A549 (cell line): Measurements from ENCODE around the gene GRIK1. TPM values are rescaled to one million over a fixed set of nuclear protein-coding genes. Genes with fewer than 3 reads are reported as not detected.

Experiments
- ATAC-seq, 2 experiments: fragments of 200-7000 bp in 1 of 2; fragments of >200 bp in 1 of 2; cut with Nextera tagmentation in 1 of 2; cut with Tn5 transposase in 1 of 2; 3 replicates each; pipeline versions ENCODE4 v1.8.0 to v1.9.1; 2018 to 2020; ENCODE audit warnings: mild to moderate bottlenecking in 1 of 2, moderate library complexity in 1 of 2
- CTCF ChIA-PET: fragments of 300-600 bp; sonication (Branson Sonifier 250); formaldehyde crosslinking; extraction: SDS; loops from one replicate; lab custom pipeline; 2021; ENCODE audit warnings: antibody characterized with exemption, inconsistent platforms; lab: Yijun Ruan, JAX
- POLR2A ChIA-PET: fragments of 350-600 bp; formaldehyde crosslinking; extraction: SDS; loops from one replicate; lab custom pipeline; 2021; ENCODE audit warnings: antibody characterized with exemption, inconsistent platforms; lab: Yijun Ruan, JAX
- DNase-seq, 2 experiments: peaks; one replicate each; pipeline versions ENCODE4 v3.0.0 to v3.0.0-alpha.2; 2011 to 2016; ENCODE audit warnings: low read depth in 1 of 2, low spot score in 1 of 2
- FAIRE-seq: peaks from 2 replicates; lab custom pipeline; 2011; peaks lifted over from hg19 to GRCh38; lab: Jason Lieb, UNC
- H3K27ac ChIP-seq, 2 experiments: fragments of >200 bp; sonication (Bioruptor Twin); formaldehyde crosslinking; 3 replicates each; pipeline ENCODE4 v1.5.1; 2016 to 2017
- H3K4me1 ChIP-seq: fragments of >200 bp; sonication (Bioruptor Twin); formaldehyde crosslinking; 3 replicates; pipeline ENCODE4 v1.6.1; 2016
- H3K4me2 ChIP-seq: fragments of >200 bp; sonication (Bioruptor Twin); formaldehyde crosslinking; 3 replicates; pipeline ENCODE4 v1.6.1; 2016
- H3K4me3 ChIP-seq: fragments of >200 bp; sonication (Bioruptor Twin); formaldehyde crosslinking; 3 replicates; pipeline ENCODE4 v1.5.1; 2016
- H3K9me3 ChIP-seq: fragments of >200 bp; sonication (Bioruptor Twin); formaldehyde crosslinking; 3 replicates; pipeline ENCODE4 v1.6.1; 2016
- BHLHE40 ChIP-seq: IDR thresholded peaks from 2 replicates; pipeline ENCODE4 v1.6.1; 2012; ENCODE audit warnings: low read depth, low read length, inconsistent platforms
- CBX2 ChIP-seq: fragments of 200-600 bp; sonication (generic); IDR thresholded peaks from 2 replicates; pipeline ENCODE4 v1.6.1; 2016; ENCODE audit warnings: low read depth, mild to moderate bottlenecking, borderline replicate concordance
- CBX8 ChIP-seq: fragments of 200-600 bp; sonication (generic); IDR thresholded peaks from 2 replicates; pipeline ENCODE4 v1.6.1; 2016
- CEBPB ChIP-seq, 2 experiments: fragments of >200 bp in 1 of 2; sonication (Bioruptor Twin) in 1 of 2; formaldehyde crosslinking in 1 of 2; IDR thresholded peaks; 2 replicates each; pipeline ENCODE4 v1.6.1; 2012 to 2016
- CHD2 ChIP-seq: fragments of 150-350 bp; IDR thresholded peaks from 2 replicates; pipeline ENCODE4 v1.6.1; 2014; ENCODE audit warnings: low read length; ENCODE audit not compliant: partially characterized antibody
- EHF ChIP-seq: fragments of 250-450 bp; sonication (Bioruptor Pico); IDR thresholded peaks from 2 replicates; pipeline ENCODE4 v1.5.0; 2020; ENCODE audit warnings: mild to moderate bottlenecking
- EHMT2 ChIP-seq: fragments of 200-600 bp; sonication (generic); IDR thresholded peaks from 2 replicates; pipeline ENCODE4 v1.6.1; 2016; ENCODE audit warnings: antibody characterized with exemption, low read depth, mild to moderate bottlenecking, moderate library complexity
- ESRRA ChIP-seq: fragments of 150-350 bp; IDR thresholded peaks from 2 replicates; pipeline ENCODE4 v1.6.1; 2014; ENCODE audit warnings: mild to moderate bottlenecking, low read length, borderline replicate concordance
- FOSB ChIP-seq: fragments of 250-450 bp; sonication (Bioruptor Pico); IDR thresholded peaks from 2 replicates; pipeline ENCODE4 v1.5.0; 2020; ENCODE audit warnings: mild to moderate bottlenecking, moderate library complexity
- FOSL2 ChIP-seq, 2 experiments: fragments of 450-650 bp in 1 of 2; fragments of >200 bp in 1 of 2; sonication (Bioruptor Twin) in 1 of 2; formaldehyde crosslinking; IDR thresholded peaks; 2 replicates each; pipeline versions ENCODE4 v1.5.0 to v1.6.1; 2016 to 2020; ENCODE audit warnings: mild to moderate bottlenecking in 1 of 2, moderate library complexity in 1 of 2
- HOXB13 ChIP-seq: fragments of 250-450 bp; sonication (Bioruptor Pico); IDR thresholded peaks from 2 replicates; pipeline ENCODE4 v1.5.0; 2020; ENCODE audit warnings: low read depth, mild to moderate bottlenecking, moderate library complexity
- KDM1A ChIP-seq: fragments of 200-600 bp; sonication (generic); IDR thresholded peaks from 2 replicates; pipeline ENCODE4 v1.6.1; 2016; ENCODE audit warnings: low read depth, mild to moderate bottlenecking
- MAZ ChIP-seq: fragments of 150-350 bp; IDR thresholded peaks from 2 replicates; pipeline ENCODE4 v1.6.1; 2014; ENCODE audit warnings: antibody characterized with exemption, low read depth, low read length, borderline replicate concordance
- MYC ChIP-seq: IDR thresholded peaks from 2 replicates; pipeline ENCODE4 v1.6.1; 2012; ENCODE audit warnings: mild to moderate bottlenecking, inconsistent platforms, low read length, improper control_type of control experiment, borderline replicate concordance
- NFE2L2 ChIP-seq: fragments of 150-350 bp; conservative IDR thresholded peaks from 2 replicates; pipeline ENCODE4 v1.6.1; 2014; ENCODE audit warnings: low read length
- NR3C1 ChIP-seq: fragments of >200 bp; sonication (Bioruptor Twin); formaldehyde crosslinking; IDR thresholded peaks from 3 replicates; pipeline ENCODE4 v1.6.1; 2017
- POLR2AphosphoS2 ChIP-seq: conservative IDR thresholded peaks from 2 replicates; pipeline ENCODE4 v1.6.1; 2012; ENCODE audit warnings: low read length, improper control_type of control experiment, inconsistent platforms
- RAD21 ChIP-seq, 2 experiments: fragments of >200 bp in 1 of 2; sonication (Bioruptor Twin) in 1 of 2; formaldehyde crosslinking in 1 of 2; IDR thresholded peaks in 1 of 2; conservative IDR thresholded peaks in 1 of 2; 2 replicates in 1 of 2; 3 replicates in 1 of 2; pipeline ENCODE4 v1.6.1; 2012 to 2018; ENCODE audit warnings: inconsistent platforms in 1 of 2
- RCOR1 ChIP-seq: fragments of 150-350 bp; IDR thresholded peaks from 2 replicates; pipeline ENCODE4 v1.6.1; 2014; ENCODE audit warnings: antibody characterized with exemption, low read length, low read depth
- RFX5 ChIP-seq: fragments of 450-650 bp; IDR thresholded peaks from 2 replicates; pipeline ENCODE4 v1.7.1; 2014; ENCODE audit warnings: antibody characterized with exemption, mild to moderate bottlenecking, moderate library complexity
- TFCP2L1 ChIP-seq: fragments of 250-450 bp; sonication (Bioruptor Pico); IDR thresholded peaks from 2 replicates; pipeline ENCODE4 v1.5.0; 2021; ENCODE audit warnings: mild to moderate bottlenecking
- ZC3H11A ChIP-seq: fragments of 450-650 bp; IDR thresholded peaks from 2 replicates; pipeline ENCODE4 v1.6.1; 2014; ENCODE audit warnings: antibody characterized with exemption, mild to moderate bottlenecking
- WGBS: methylation state at CpG from one replicate; pipeline ENCODE4 v1.1.6; 2017; ENCODE audit errors: missing lambda C conversion rate; 5-methylcytosine and 5-hydroxymethylcytosine counted together
- polyA plus RNA-seq, 4 experiments: library from polyadenylated mRNA; depleted of rRNA in 3 of 4; stranded (reverse); fragments of >200 nt; fragmentation: RNase III in 1 of 4; extraction: RNeasy Plus Mini Kit Qiagen cat#74134 plus additional on column Dnase treatment in 1 of 4; gene quantifications; 2 replicates in 3 of 4; 3 replicates in 1 of 4; pipeline ENCODE4 v1.2.3, GENCODE V29; 2011 to 2017
- TF ChIP-seq, protein P1 (sequence below): fragments of >200 bp; sonication (Bioruptor Twin); formaldehyde crosslinking; IDR thresholded peaks from 3 replicates; pipeline ENCODE4 v1.5.1; 2016
- TF ChIP-seq, protein P2 (sequence below): IDR thresholded peaks from 2 replicates; pipeline ENCODE4 v1.6.1; 2012
- TF ChIP-seq, protein P3 (sequence below): IDR thresholded peaks from 2 replicates; pipeline ENCODE4 v1.6.1; 2012
- TF ChIP-seq, protein P4 (sequence below): fragments of 250-450 bp; sonication (Bioruptor Pico); IDR thresholded peaks from 2 replicates; pipeline ENCODE4 v1.5.0; 2021; ENCODE audit warnings: mild to moderate bottlenecking, moderate library complexity, borderline replicate concordance
- TF ChIP-seq, protein P5 (sequence below): fragments of >200 bp; sonication (Bioruptor Twin); formaldehyde crosslinking; IDR thresholded peaks from 2 replicates; pipeline ENCODE4 v1.6.1; 2016

Gene GRIK1
- polyA plus RNA-seq, 2 of the 4 experiments (the other 2 are of a cell fraction): not detected

DNA sequence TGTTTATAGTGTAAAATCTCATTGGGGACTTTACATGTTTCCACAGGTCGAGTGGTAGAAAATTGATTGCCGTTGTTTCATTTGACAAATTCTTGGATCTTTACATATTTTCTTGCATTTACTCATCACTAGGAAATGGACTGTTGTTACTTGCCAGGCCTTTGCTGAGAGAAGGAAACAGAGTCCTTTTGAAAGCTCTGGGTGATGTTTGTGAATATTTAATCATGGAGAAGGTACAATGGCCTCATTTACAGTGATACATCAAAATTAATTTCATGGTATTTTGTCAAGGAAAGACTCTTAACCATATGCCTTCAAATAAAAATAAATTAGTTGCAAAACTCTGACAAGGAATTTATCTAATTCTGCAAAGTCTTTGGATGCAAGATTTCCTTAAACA, 198.0 kb downstream of the GRIK1 start:
- ChIA-PET POLR2A (no interaction called here), CTCF (no interaction called here)
- ATAC-seq: no peak
- Histone ChIP-seq H3K4me3 (no peak overlapping the region), H3K4me1 (no peaks in the 10 kb centered on the region), H3K9me3 (no peaks in the 10 kb centered on the region), H3K4me2 (no peak overlapping the region), H3K27ac (no peak overlapping the region)
- DNase-seq: no peak
- TF ChIP-seq RFX5: no peak
- TF ChIP-seq RAD21 (conservative IDR thresholded peaks at IDR 0.05 in 1 of 2, IDR thresholded peaks at IDR 0.05 in 1 of 2): no peak
- TF ChIP-seq, protein P1, sequence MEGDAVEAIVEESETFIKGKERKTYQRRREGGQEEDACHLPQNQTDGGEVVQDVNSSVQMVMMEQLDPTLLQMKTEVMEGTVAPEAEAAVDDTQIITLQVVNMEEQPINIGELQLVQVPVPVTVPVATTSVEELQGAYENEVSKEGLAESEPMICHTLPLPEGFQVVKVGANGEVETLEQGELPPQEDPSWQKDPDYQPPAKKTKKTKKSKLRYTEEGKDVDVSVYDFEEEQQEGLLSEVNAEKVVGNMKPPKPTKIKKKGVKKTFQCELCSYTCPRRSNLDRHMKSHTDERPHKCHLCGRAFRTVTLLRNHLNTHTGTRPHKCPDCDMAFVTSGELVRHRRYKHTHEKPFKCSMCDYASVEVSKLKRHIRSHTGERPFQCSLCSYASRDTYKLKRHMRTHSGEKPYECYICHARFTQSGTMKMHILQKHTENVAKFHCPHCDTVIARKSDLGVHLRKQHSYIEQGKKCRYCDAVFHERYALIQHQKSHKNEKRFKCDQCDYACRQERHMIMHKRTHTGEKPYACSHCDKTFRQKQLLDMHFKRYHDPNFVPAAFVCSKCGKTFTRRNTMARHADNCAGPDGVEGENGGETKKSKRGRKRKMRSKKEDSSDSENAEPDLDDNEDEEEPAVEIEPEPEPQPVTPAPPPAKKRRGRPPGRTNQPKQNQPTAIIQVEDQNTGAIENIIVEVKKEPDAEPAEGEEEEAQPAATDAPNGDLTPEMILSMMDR: no peak
- no peak for TF ChIP-seq FOSL2 (IDR thresholded peaks at IDR 0.05)
- TF ChIP-seq FOSL2 (CRISPR knock-in tag; IDR thresholded peaks at IDR 0.05): no peak
- TF ChIP-seq, protein P2, sequence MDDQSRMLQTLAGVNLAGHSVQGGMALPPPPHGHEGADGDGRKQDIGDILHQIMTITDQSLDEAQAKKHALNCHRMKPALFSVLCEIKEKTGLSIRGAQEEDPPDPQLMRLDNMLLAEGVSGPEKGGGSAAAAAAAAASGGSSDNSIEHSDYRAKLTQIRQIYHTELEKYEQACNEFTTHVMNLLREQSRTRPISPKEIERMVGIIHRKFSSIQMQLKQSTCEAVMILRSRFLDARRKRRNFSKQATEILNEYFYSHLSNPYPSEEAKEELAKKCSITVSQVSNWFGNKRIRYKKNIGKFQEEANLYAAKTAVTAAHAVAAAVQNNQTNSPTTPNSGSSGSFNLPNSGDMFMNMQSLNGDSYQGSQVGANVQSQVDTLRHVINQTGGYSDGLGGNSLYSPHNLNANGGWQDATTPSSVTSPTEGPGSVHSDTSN: no peak
- no peak for TF ChIP-seq ESRRA
- FAIRE-seq: no peak
- 6% methylated on average over 2 of the region's 2 CpGs for WGBS

DNA sequence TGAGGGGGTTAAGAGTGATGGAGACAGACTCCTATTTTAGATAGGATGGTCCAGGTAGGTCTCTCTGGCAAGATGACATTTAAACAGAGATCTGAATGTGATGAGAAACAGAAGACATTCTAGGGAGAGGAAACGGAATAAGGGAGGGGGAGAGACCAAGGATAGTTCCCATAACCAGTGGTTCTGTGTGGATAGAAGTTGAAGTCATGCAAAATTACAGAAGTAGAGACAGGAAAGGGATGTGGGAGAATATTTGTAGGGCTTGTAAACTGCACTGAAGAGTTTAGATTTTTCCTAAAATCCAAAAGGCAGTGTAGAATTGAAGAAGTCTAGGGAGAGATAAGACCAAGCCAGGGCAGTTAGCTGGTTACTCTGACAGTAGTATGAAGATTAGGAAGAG, 200.6 kb downstream of the GRIK1 start:
- Histone ChIP-seq H3K4me3 (no peak overlapping the region), H3K4me2 (no peak overlapping the region), H3K9me3 (no peaks in the 10 kb centered on the region), H3K27ac (no peak overlapping the region), H3K4me1 (no peaks in the 10 kb centered on the region)
- no peak for DNase-seq
- WGBS: 0% methylated on average over 1 of the region's 1 CpG
- ChIA-PET POLR2A (no interaction called here), CTCF (no interaction called here)
- no peak for FAIRE-seq
- ATAC-seq: no peak
- TF ChIP-seq CBX2 (no peak), EHMT2 (no peak), CBX8 (no peak), CEBPB (IDR thresholded peaks at IDR 0.05) (no peak), NFE2L2 (no peak)
- TF ChIP-seq, protein P3, sequence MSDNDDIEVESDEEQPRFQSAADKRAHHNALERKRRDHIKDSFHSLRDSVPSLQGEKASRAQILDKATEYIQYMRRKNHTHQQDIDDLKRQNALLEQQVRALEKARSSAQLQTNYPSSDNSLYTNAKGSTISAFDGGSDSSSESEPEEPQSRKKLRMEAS: no peak
- TF ChIP-seq, protein P4, sequence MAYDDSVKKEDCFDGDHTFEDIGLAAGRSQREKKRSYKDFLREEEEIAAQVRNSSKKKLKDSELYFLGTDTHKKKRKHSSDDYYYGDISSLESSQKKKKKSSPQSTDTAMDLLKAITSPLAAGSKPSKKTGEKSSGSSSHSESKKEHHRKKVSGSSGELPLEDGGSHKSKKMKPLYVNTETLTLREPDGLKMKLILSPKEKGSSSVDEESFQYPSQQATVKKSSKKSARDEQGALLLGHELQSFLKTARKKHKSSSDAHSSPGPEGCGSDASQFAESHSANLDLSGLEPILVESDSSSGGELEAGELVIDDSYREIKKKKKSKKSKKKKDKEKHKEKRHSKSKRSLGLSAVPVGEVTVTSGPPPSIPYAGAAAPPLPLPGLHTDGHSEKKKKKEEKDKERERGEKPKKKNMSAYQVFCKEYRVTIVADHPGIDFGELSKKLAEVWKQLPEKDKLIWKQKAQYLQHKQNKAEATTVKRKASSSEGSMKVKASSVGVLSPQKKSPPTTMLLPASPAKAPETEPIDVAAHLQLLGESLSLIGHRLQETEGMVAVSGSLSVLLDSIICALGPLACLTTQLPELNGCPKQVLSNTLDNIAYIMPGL (CRISPR knock-in tag): no peak
- TF ChIP-seq, protein P5, sequence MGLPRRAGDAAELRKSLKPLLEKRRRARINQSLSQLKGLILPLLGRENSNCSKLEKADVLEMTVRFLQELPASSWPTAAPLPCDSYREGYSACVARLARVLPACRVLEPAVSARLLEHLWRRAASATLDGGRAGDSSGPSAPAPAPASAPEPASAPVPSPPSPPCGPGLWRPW: no peak

DNA sequence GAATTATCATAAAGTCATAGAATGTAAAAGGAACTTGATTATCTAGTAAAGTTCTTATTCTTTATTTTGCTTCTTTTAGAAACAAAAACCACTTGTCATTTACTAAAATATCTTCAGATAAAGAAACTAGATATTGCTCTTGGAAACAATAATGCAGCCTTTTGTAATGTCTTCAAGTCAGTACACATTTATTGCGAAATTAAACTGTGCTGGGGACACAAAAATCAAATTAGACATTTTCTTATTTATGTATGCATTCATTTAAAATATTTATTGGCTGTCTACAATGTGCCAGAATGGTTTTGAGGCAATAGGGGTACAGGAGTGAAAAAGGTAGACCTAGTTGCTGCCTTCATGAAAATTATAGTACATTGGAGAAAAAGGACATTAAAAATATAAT, 201.1 kb downstream of the GRIK1 start:
- Histone ChIP-seq H3K27ac (no peak overlapping the region), H3K4me1 (no peaks in the 10 kb centered on the region), H3K4me3 (no peak overlapping the region), H3K4me2 (no peak overlapping the region), H3K9me3 (no peaks in the 10 kb centered on the region)
- WGBS: 0% methylated on average over 1 of the region's 1 CpG
- DNase-seq (no peak), ATAC-seq (no peak), FAIRE-seq (no peak)
- no peak for TF ChIP-seq MAZ
- TF ChIP-seq TFCP2L1 (CRISPR knock-in tag): no peak
- TF ChIP-seq KDM1A: no peak
- no peak for TF ChIP-seq CHD2
- no peak for TF ChIP-seq RAD21 (conservative IDR thresholded peaks at IDR 0.05 in 1 of 2, IDR thresholded peaks at IDR 0.05 in 1 of 2)
- no peak for TF ChIP-seq ESRRA
- TF ChIP-seq MYC: no peak
- no peak for TF ChIP-seq FOSL2 (IDR thresholded peaks at IDR 0.05)
- no peak for TF ChIP-seq FOSL2 (CRISPR knock-in tag; IDR thresholded peaks at IDR 0.05)
- TF ChIP-seq HOXB13 (CRISPR knock-in tag): no peak
- TF ChIP-seq POLR2AphosphoS2: no peak
- TF ChIP-seq EHF (CRISPR knock-in tag): no peak
- no peak for TF ChIP-seq FOSB (CRISPR knock-in tag)
- no peak for TF ChIP-seq NR3C1
- TF ChIP-seq ZC3H11A: no peak
- TF ChIP-seq, protein P2: no peak
- TF ChIP-seq RCOR1: no peak
- no peak for TF ChIP-seq BHLHE40
- POLR2A ChIA-PET: no interaction called here
- CTCF ChIA-PET: no interaction called here
